Measurements from ENCODE around the gene PPP6R2.

PPP6R2 gene

GRCh38 chr22:50305923-50306566 is 37.1 kb upstream of the PPP6R2 start:
- DNase-seq, result no peak

GRCh38 chr22:50306753-50307749 is 36.1 kb upstream of the PPP6R2 start, which contains the start of gene PLXNB2:
Gene PLXNB2, minus strand, starts transcription at chr22:50307646. Its CDS starts 17,062 bp downstream, at chr22:50290584.
- peak; percentile 78 for DNase-seq

GRCh38 chr22:50307890-50308596 is 35.1 kb upstream of the PPP6R2 start:
- no peak for DNase-seq

- peak; percentile 86 for DNase-seq
Observed at GRCh38 chr22:50308597-50308935, 34.6 kb upstream of the PPP6R2 start.

- no peak for DNase-seq
Observed at GRCh38 chr22:50308986-50309600, 34.0 kb upstream of the PPP6R2 start.

- no peak for DNase-seq
Observed at GRCh38 chr22:50309601-50309991, 33.5 kb upstream of the PPP6R2 start.

GRCh38 chr22:50310031-50310722 is 33.0 kb upstream of the PPP6R2 start:
- DNase-seq, result no peak

GRCh38 chr22:50310949-50311444 is 32.1 kb upstream of the PPP6R2 start:
- DNase-seq, result peak; percentile 53

GRCh38 chr22:50311606-50312351 is 31.3 kb upstream of the PPP6R2 start:
- peak; percentile 50 for DNase-seq

GRCh38 chr22:50312371-50312770 is 30.8 kb upstream of the PPP6R2 start:
- no peak for DNase-seq

- no peak for DNase-seq
Observed at GRCh38 chr22:50313021-50313420, 30.1 kb upstream of the PPP6R2 start.

- no peak for DNase-seq
Observed at GRCh38 chr22:50313600-50313999, 29.5 kb upstream of the PPP6R2 start.

- no peak for DNase-seq
Observed at GRCh38 chr22:50314081-50314454, 29.1 kb upstream of the PPP6R2 start.

- DNase-seq, result peak; percentile 70
Observed at GRCh38 chr22:50314455-50315288, 28.5 kb upstream of the PPP6R2 start.

GRCh38 chr22:50315289-50316113 is 27.6 kb upstream of the PPP6R2 start:
- no peak for DNase-seq

- DNase-seq, result peak; percentile 48
Observed at GRCh38 chr22:50316114-50317065, 26.7 kb upstream of the PPP6R2 start.

GRCh38 chr22:50317178-50317577 is 25.9 kb upstream of the PPP6R2 start:
- peak; percentile 49 for DNase-seq

GRCh38 chr22:50317674-50318073 is 25.5 kb upstream of the PPP6R2 start:
- DNase-seq, result no peak
